CD14-positive monocyte (primary cell): ENCODE data around the gene XYLT1. TPM values are rescaled to one million over a fixed set of nuclear protein-coding genes. Genes with fewer than 3 reads are reported as not detected.

ENCODE experiments used
- DNase-seq, 3 donors: peaks; one replicate each; pipeline ENCODE4 v3.0.0-alpha.2; 2011 to 2022
- H2AFZ ChIP-seq: 2 replicates; pipeline ENCODE4 v1.6.0; 2012; ENCODE audit warnings: mild to moderate bottlenecking, low read depth, low read length, inconsistent platforms; ENCODE audit not compliant: insufficient read depth, poor library complexity, severe bottlenecking
- H3K27ac ChIP-seq, 2 donors: 1 replicate in 1 of 2; 2 replicates in 1 of 2; pipeline ENCODE4 v1.5.1; 2012 to 2013; ENCODE audit warnings: low read length in 2 of 2, control low read depth in 1 of 2, inconsistent platforms in 1 of 2, low read depth in 1 of 2, mild to moderate bottlenecking in 1 of 2
- H3K27me3 ChIP-seq, 2 donors: one replicate each; pipeline versions ENCODE4 v1.6.0 to v1.6.1; 2011 to 2013; ENCODE audit warnings: low read length in 2 of 2; ENCODE audit not compliant: control insufficient read depth in 2 of 2, insufficient read depth in 2 of 2
- H3K36me3 ChIP-seq, 2 donors: replicated peaks in 1 of 2; 1 replicate in 1 of 2; 2 replicates in 1 of 2; pipeline versions ENCODE4 v1.5.1 to v1.6.1; 2012 to 2013; ENCODE audit warnings: low read length in 2 of 2, control low read depth in 1 of 2, inconsistent platforms in 1 of 2, mild to moderate bottlenecking in 1 of 2; ENCODE audit not compliant: insufficient read depth in 2 of 2, control insufficient read depth in 1 of 2
- H3K4me1 ChIP-seq, 2 donors: 1 replicate in 1 of 2; 2 replicates in 1 of 2; pipeline versions ENCODE4 v1.5.1 to v1.6.1; 2012 to 2013; ENCODE audit warnings: low read length in 2 of 2, control low read depth in 1 of 2, inconsistent platforms in 1 of 2, mild to moderate bottlenecking in 1 of 2, moderate library complexity in 1 of 2; ENCODE audit not compliant: insufficient read depth in 2 of 2, control insufficient read depth in 1 of 2
- H3K4me2 ChIP-seq: replicated peaks from 2 replicates; pipeline ENCODE3; 2012; ENCODE audit warnings: low read length, moderate library complexity, mild to moderate bottlenecking; ENCODE audit not compliant: poor library complexity, severe bottlenecking; ENCODE audit errors: extremely low read depth
- H3K4me3 ChIP-seq, 3 experiments: fragments of 200-600 bp in 1 of 3; sonication (generic) in 1 of 3; replicated peaks in 1 of 3; 1 replicate in 2 of 3; 2 replicates in 1 of 3; pipeline ENCODE4 v1.5.1; 2011 to 2013; ENCODE audit warnings: low read length in 3 of 3, mild to moderate bottlenecking in 3 of 3, control low read depth in 2 of 3, low read depth in 2 of 3, inconsistent platforms in 1 of 3, moderate library complexity in 1 of 3
- H3K79me2 ChIP-seq: 2 replicates; pipeline ENCODE4 v1.6.0; 2012; ENCODE audit warnings: mild to moderate bottlenecking, control low read depth, inconsistent platforms, low read length, moderate library complexity; ENCODE audit not compliant: insufficient read depth
- H3K9ac ChIP-seq: 2 replicates; pipeline ENCODE4 v1.6.0; 2017; ENCODE audit warnings: low read length, mild to moderate bottlenecking; ENCODE audit not compliant: insufficient read depth, poor library complexity, severe bottlenecking
- H3K9me3 ChIP-seq, 2 donors: replicated peaks in 1 of 2; 1 replicate in 1 of 2; 2 replicates in 1 of 2; pipeline versions ENCODE4 v1.5.1 to v1.6.1; 2012 to 2013; ENCODE audit warnings: low read length in 2 of 2, control low read depth in 1 of 2; ENCODE audit not compliant: control insufficient read depth in 1 of 2, insufficient read depth in 1 of 2
- H4K20me1 ChIP-seq: 2 replicates; pipeline ENCODE4 v1.6.0; 2012; ENCODE audit warnings: mild to moderate bottlenecking, low read length, control low read depth, moderate library complexity; ENCODE audit not compliant: insufficient read depth
- H3K27ac Mint-ChIP-seq, 7 donors: one replicate each; pipeline ENCODE4 v1.8.0; 2020; ENCODE audit warnings: mild to moderate bottlenecking in 7 of 7, mixed read lengths in 7 of 7, moderate library complexity in 6 of 7, inconsistent platforms in 2 of 7
- H3K27me3 Mint-ChIP-seq, 3 donors: one replicate each; pipeline ENCODE4 v1.8.0; 2021 to 2022; ENCODE audit warnings: low read depth in 3 of 3, mild to moderate bottlenecking in 3 of 3, mixed read lengths in 3 of 3, moderate library complexity in 3 of 3, inconsistent platforms in 1 of 3
- H3K36me3 Mint-ChIP-seq, 2 donors: one replicate each; pipeline ENCODE4 v1.8.0; 2020; ENCODE audit warnings: mixed read lengths in 2 of 2, inconsistent platforms in 1 of 2, mild to moderate bottlenecking in 1 of 2
- H3K4me1 Mint-ChIP-seq: one replicate; pipeline ENCODE4 v1.8.0; 2020; ENCODE audit warnings: mild to moderate bottlenecking, mixed read lengths
- H3K4me3 Mint-ChIP-seq, 2 donors: one replicate each; pipeline ENCODE4 v1.8.0; 2020; ENCODE audit warnings: mild to moderate bottlenecking in 2 of 2, mixed read lengths in 2 of 2, moderate library complexity in 1 of 2
- H3K9me3 Mint-ChIP-seq, 7 donors: one replicate each; pipeline ENCODE4 v1.8.0; 2020 to 2022; ENCODE audit warnings: mixed read lengths in 7 of 7, mild to moderate bottlenecking in 6 of 7, moderate library complexity in 6 of 7, inconsistent platforms in 2 of 7
- CTCF ChIP-seq: fragments of 200-600 bp; IDR thresholded peaks from one replicate; pipeline ENCODE4 v1.8.0; 2022; ENCODE audit warnings: antibody characterized with exemption, mild to moderate bottlenecking
- WGBS: methylation state at CpG from one replicate; pipeline ENCODE4 v1.1.5; 2013; ENCODE audit warnings: missing lambda C conversion rate; ENCODE audit not compliant: insufficient coverage; 5-methylcytosine and 5-hydroxymethylcytosine counted together
- intact Hi-C, 2 donors: fragments of 100-400 bp; cut with micrococcal nuclease; formaldehyde crosslinking; loops; one replicate each; pipeline versions ENCODE4 v1.15.0 to v1.15.1; 2023
- polyA plus RNA-seq, 3 donors: library from polyadenylated mRNA; depleted of rRNA in 1 of 3; unstranded in 2 of 3; stranded (reverse) in 1 of 3; fragments of 300-500 nt in 2 of 3; fragments of >200 nt in 1 of 3; fragmentation: Illumina TruSeq in 2 of 3; gene quantifications; 1 replicate in 2 of 3; 2 replicates in 1 of 3; pipeline ENCODE4 v1.2.3, GENCODE V29; 2012 to 2021

Gene XYLT1
- polyA plus RNA-seq, 3 donors: 0.51 to 9.4 (median 1.6) TPM

- peaks cover 10% of the 10 kb centered on the region for H3K79me2 ChIP-seq
- intact Hi-C loops: no loop called here
- H3K27me3 ChIP-seq: no peaks in the 10 kb centered on the region
- Mint-ChIP-seq H3K36me3 (peaks cover 19 to 42% of the 10 kb centered on the region in 2 donors), H3K4me3 (no peak overlapping the region), H3K9me3 (no peaks in the 10 kb centered on the region), H3K27ac (peak overlapping the region; percentile 76 to 94 (median 92)), H3K27me3 (peaks cover 0 to 1% (median 0%) of the 10 kb centered on the region in 3 donors), H3K4me1 (peaks cover 45% of the 10 kb centered on the region)
- peak overlapping the region; percentile 56 for H3K4me2 ChIP-seq
- peak overlapping the region in 1 of 3 experiments; percentile 12 for H3K4me3 ChIP-seq
- peaks cover 32 to 36% of the 10 kb centered on the region in 2 donors for H3K4me1 ChIP-seq
- H3K9ac ChIP-seq: peak overlapping the region; percentile 30
- no peak overlapping the region for H2AFZ ChIP-seq
- DNase-seq: peak; percentile 66 to 92 (median 81)
- WGBS: 33% methylated on average over 3 of the region's 5 CpGs
- no peaks in the 10 kb centered on the region for H3K36me3 ChIP-seq
- no peaks in the 10 kb centered on the region for H3K9me3 ChIP-seq
- no peak for TF ChIP-seq CTCF
- peak overlapping the region; percentile 69 to 89 for H3K27ac ChIP-seq
- no peaks in the 10 kb centered on the region for H4K20me1 ChIP-seq
Observed at GRCh38 chr16:17155485-17155884, 315.3 kb downstream of the XYLT1 start.

DNA sequence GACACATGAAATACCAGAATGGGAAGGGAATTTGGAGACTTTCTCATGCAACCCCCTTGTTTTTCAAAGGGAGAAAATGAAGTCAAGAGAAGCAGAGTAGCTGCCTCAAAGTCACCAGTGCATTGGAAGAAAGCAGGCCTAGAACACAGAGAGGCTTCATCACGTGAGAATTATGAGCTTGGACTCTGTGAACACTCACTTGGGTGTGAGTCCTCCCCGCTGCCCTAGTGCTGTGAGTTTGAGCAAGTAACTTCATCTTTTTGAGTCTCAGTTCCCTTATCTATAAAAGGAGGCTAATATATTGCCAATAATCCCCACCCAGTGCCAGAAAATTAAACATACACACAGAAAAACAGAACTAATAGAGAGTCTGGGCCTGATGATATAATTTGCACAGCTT, 315.8 kb downstream of the XYLT1 start:
- intact Hi-C loops: no loop called here
- peak overlapping the region; percentile 69 to 89 for H3K27ac ChIP-seq
- H4K20me1 ChIP-seq: peaks cover 2% of the 10 kb centered on the region
- H3K36me3 ChIP-seq: no peaks in the 10 kb centered on the region
- H3K36me3 Mint-ChIP-seq: peaks cover 17 to 39% of the 10 kb centered on the region in 2 donors
- H3K4me1 ChIP-seq: peaks cover 32 to 36% of the 10 kb centered on the region in 2 donors
- H3K9me3 ChIP-seq: no peaks in the 10 kb centered on the region
- peaks cover 44% of the 10 kb centered on the region for H3K4me1 Mint-ChIP-seq
- no peak overlapping the region for H3K4me3 Mint-ChIP-seq
- H3K9ac ChIP-seq: peak overlapping the region; percentile 30
- H3K27me3 ChIP-seq: no peaks in the 10 kb centered on the region
- peaks cover 10% of the 10 kb centered on the region for H3K79me2 ChIP-seq
- H3K9me3 Mint-ChIP-seq: no peaks in the 10 kb centered on the region
- H3K27ac Mint-ChIP-seq: peak overlapping the region; percentile 76 to 94 (median 92)
- WGBS: 0% methylated on average over 1 of the region's 2 CpGs
- H3K4me3 ChIP-seq: peak overlapping the region in 1 of 3 experiments; percentile 12
- peak overlapping the region; percentile 56 for H3K4me2 ChIP-seq
- H3K27me3 Mint-ChIP-seq: no peaks in the 10 kb centered on the region
- TF ChIP-seq CTCF: no peak
- DNase-seq: peak; percentile 74 to 94 (median 84)
- no peak overlapping the region for H2AFZ ChIP-seq
